ENCODE measurements around the gene CACNA1D.

Gene CACNA1D

GRCh38 chr3:53846134-53846850 lies 351.9 kb downstream of the CACNA1D start, which contains the start of the genes CHDH and IL17RB:
TSS of gene CHDH (minus strand) at chr3:53846419. CDS start at chr3:53824008, 22,411 bp downstream.
TSS of gene IL17RB (plus strand) at chr3:53846568. CDS start at chr3:53846589, 21 bp downstream.
- TF ChIP-seq POLR2A (IDR thresholded peaks at IDR 0.05; ENCODE audit: low read depth, low read length) (no peak), POLR2AphosphoS5 (IDR thresholded peaks at IDR 0.05; ENCODE audit: low read depth, low read length) (no peak), TAF1 (IDR thresholded peaks at IDR 0.05; ENCODE audit: low read depth, low read length) (no peak), SPI1 (IDR thresholded peaks at IDR 0.05; ENCODE audit: low read depth, low read length) (no peak), PAX5 (IDR thresholded peaks at IDR 0.05; ENCODE audit: insufficient read depth, low read length, severe bottlenecking) (no peak), POU2F2 (IDR thresholded peaks at IDR 0.05; ENCODE audit: low read depth, low read length) (no peak)
- FAIRE-seq (peak; percentile 93), DNase-seq (ENCODE audit: insufficient read length, low spot score) (peak; percentile 56)

- DNase-seq (ENCODE audit: insufficient read length, low spot score), result no peak
- FAIRE-seq, result peak; percentile 23
- no peak for TF ChIP-seq SPI1 (IDR thresholded peaks at IDR 0.05; ENCODE audit: low read depth, low read length)
- TF ChIP-seq POLR2A (IDR thresholded peaks at IDR 0.05; ENCODE audit: low read depth, low read length), result no peak
- no peak for TF ChIP-seq TAF1 (IDR thresholded peaks at IDR 0.05; ENCODE audit: low read depth, low read length)
- TF ChIP-seq POLR2AphosphoS5 (IDR thresholded peaks at IDR 0.05; ENCODE audit: low read depth, low read length), result no peak
- no peak for TF ChIP-seq POU2F2 (IDR thresholded peaks at IDR 0.05; ENCODE audit: low read depth, low read length)
- TF ChIP-seq PAX5 (IDR thresholded peaks at IDR 0.05; ENCODE audit: insufficient read depth, low read length, severe bottlenecking), result no peak
Observed at GRCh38 chr3:53846851-53847155, 352.4 kb downstream of the CACNA1D start.

- FAIRE-seq, result no peak
- TF ChIP-seq POLR2A (IDR thresholded peaks at IDR 0.05; ENCODE audit: low read depth, low read length), result no peak
- TF ChIP-seq SPI1 (IDR thresholded peaks at IDR 0.05; ENCODE audit: low read depth, low read length), result no peak
- TF ChIP-seq POU2F2 (IDR thresholded peaks at IDR 0.05; ENCODE audit: low read depth, low read length), result no peak
- no peak for DNase-seq (ENCODE audit: insufficient read length, low spot score)
Observed at GRCh38 chr3:53849916-53850315, 355.5 kb downstream of the CACNA1D start.

GRCh38 chr3:53850895-53851294 lies 356.5 kb downstream of the CACNA1D start:
- DNase-seq (ENCODE audit: insufficient read length, low spot score), result no peak
- FAIRE-seq, result no peak
- TF ChIP-seq POLR2AphosphoS5 (IDR thresholded peaks at IDR 0.05; ENCODE audit: low read depth, low read length) (no peak), SPI1 (IDR thresholded peaks at IDR 0.05; ENCODE audit: low read depth, low read length) (no peak), TAF1 (IDR thresholded peaks at IDR 0.05; ENCODE audit: low read depth, low read length) (no peak), PAX5 (IDR thresholded peaks at IDR 0.05; ENCODE audit: insufficient read depth, low read length, severe bottlenecking) (no peak), POU2F2 (IDR thresholded peaks at IDR 0.05; ENCODE audit: low read depth, low read length) (no peak), POLR2A (IDR thresholded peaks at IDR 0.05; ENCODE audit: low read depth, low read length) (no peak)

- no peak for TF ChIP-seq POU2F2 (IDR thresholded peaks at IDR 0.05; ENCODE audit: low read depth, low read length)
- peak; percentile 66 for TF ChIP-seq SPI1 (IDR thresholded peaks at IDR 0.05; ENCODE audit: low read depth, low read length)
- FAIRE-seq, result peak; percentile 56
- DNase-seq (ENCODE audit: insufficient read length, low spot score), result no peak
Observed at GRCh38 chr3:53856964-53857363, 362.6 kb downstream of the CACNA1D start.

- TF ChIP-seq PAX5 (IDR thresholded peaks at IDR 0.05; ENCODE audit: insufficient read depth, low read length, severe bottlenecking), result no peak
- TF ChIP-seq POLR2AphosphoS5 (IDR thresholded peaks at IDR 0.05; ENCODE audit: low read depth, low read length), result no peak
- no peak for DNase-seq (ENCODE audit: insufficient read length, low spot score)
- peak; percentile 54 for FAIRE-seq
Observed at GRCh38 chr3:53858096-53858741, 363.8 kb downstream of the CACNA1D start.

- DNase-seq (ENCODE audit: insufficient read length, low spot score), result no peak
- TF ChIP-seq POLR2AphosphoS5 (IDR thresholded peaks at IDR 0.05; ENCODE audit: low read depth, low read length) (no peak), POU2F2 (IDR thresholded peaks at IDR 0.05; ENCODE audit: low read depth, low read length) (no peak), SPI1 (IDR thresholded peaks at IDR 0.05; ENCODE audit: low read depth, low read length) (no peak)
Observed at GRCh38 chr3:53859178-53859577, 364.8 kb downstream of the CACNA1D start.

GRCh38 chr3:53860196-53860595 lies 365.8 kb downstream of the CACNA1D start:
- TF ChIP-seq POLR2A (IDR thresholded peaks at IDR 0.05; ENCODE audit: low read depth, low read length) (no peak), POU2F2 (IDR thresholded peaks at IDR 0.05; ENCODE audit: low read depth, low read length) (no peak), PAX5 (IDR thresholded peaks at IDR 0.05; ENCODE audit: insufficient read depth, low read length, severe bottlenecking) (no peak), TAF1 (IDR thresholded peaks at IDR 0.05; ENCODE audit: low read depth, low read length) (no peak), SPI1 (IDR thresholded peaks at IDR 0.05; ENCODE audit: low read depth, low read length) (no peak), POLR2AphosphoS5 (IDR thresholded peaks at IDR 0.05; ENCODE audit: low read depth, low read length) (no peak)
- FAIRE-seq, result no peak
- no peak for DNase-seq (ENCODE audit: insufficient read length, low spot score)

More at GRCh38 chr3:53859178-53859577, 364.8 kb downstream of the CACNA1D start:
- no peak for FAIRE-seq

GRCh38 chr3:53862241-53862640 lies 367.8 kb downstream of the CACNA1D start:
- no peak for TF ChIP-seq POU2F2 (IDR thresholded peaks at IDR 0.05; ENCODE audit: low read depth, low read length)
- TF ChIP-seq POLR2A (IDR thresholded peaks at IDR 0.05; ENCODE audit: low read depth, low read length), result no peak
- no peak for TF ChIP-seq POLR2AphosphoS5 (IDR thresholded peaks at IDR 0.05; ENCODE audit: low read depth, low read length)
- no peak for TF ChIP-seq SPI1 (IDR thresholded peaks at IDR 0.05; ENCODE audit: low read depth, low read length)
- no peak for TF ChIP-seq PAX5 (IDR thresholded peaks at IDR 0.05; ENCODE audit: insufficient read depth, low read length, severe bottlenecking)
- TF ChIP-seq TAF1 (IDR thresholded peaks at IDR 0.05; ENCODE audit: low read depth, low read length), result no peak
- DNase-seq (ENCODE audit: insufficient read length, low spot score), result no peak
- FAIRE-seq, result no peak

- DNase-seq (ENCODE audit: insufficient read length, low spot score) (no peak), FAIRE-seq (no peak)
- TF ChIP-seq PAX5 (IDR thresholded peaks at IDR 0.05; ENCODE audit: insufficient read depth, low read length, severe bottlenecking) (no peak), TAF1 (IDR thresholded peaks at IDR 0.05; ENCODE audit: low read depth, low read length) (no peak)
Observed at GRCh38 chr3:53863145-53863544, 368.7 kb downstream of the CACNA1D start.
